Subcutaneous adipose tissue (tissue), 4 donors: Measurements from ENCODE around the gene ZBTB7C. TPM values are rescaled to one million over a fixed set of nuclear protein-coding genes. Genes with fewer than 3 reads are reported as not detected.

Source experiments
- CTCF ChIP-seq: fragments of 450-650 bp; IDR thresholded peaks from one replicate; pipeline ENCODE4 v1.5.1; 2016; ENCODE audit warnings: low read depth, mild to moderate bottlenecking, control low read depth, antibody characterized with exemption, moderate library complexity
- total RNA-seq, 4 donors: library from RNA; depleted of rRNA; stranded (reverse); fragments of >200 nt; gene quantifications; one replicate each; pipeline ENCODE4 v1.1.0, GENCODE V29; 2016

ZBTB7C gene
- total RNA-seq, 4 donors from 2014 or later: 1.0 to 5.5 (median 4.4) TPM

GRCh38 chr18:48358868-48359267, 50.3 kb downstream of the ZBTB7C start:
- TF ChIP-seq CTCF: no peak

GRCh38 chr18:48356909-48357631, 52.1 kb downstream of the ZBTB7C start:
- no peak for TF ChIP-seq CTCF

GRCh38 chr18:48356151-48356745, 52.9 kb downstream of the ZBTB7C start:
- no peak for TF ChIP-seq CTCF

- TF ChIP-seq CTCF: no peak
Measured at GRCh38 chr18:48355276-48356115, 53.7 kb downstream of the ZBTB7C start.

- no peak for TF ChIP-seq CTCF
Measured at GRCh38 chr18:48354746-48355260, 54.4 kb downstream of the ZBTB7C start.

- TF ChIP-seq CTCF: no peak
Measured at GRCh38 chr18:48352051-48352755, 57.0 kb downstream of the ZBTB7C start.
